BJ (cell line): ENCODE results near the gene CLVS2. TPM values are rescaled to one million over a fixed set of nuclear protein-coding genes. Genes with fewer than 3 reads are reported as not detected.

ENCODE experiments used
- CTCF ChIA-PET: fragments of 350-600 bp; formaldehyde crosslinking; extraction: SDS; loops from one replicate; lab custom pipeline; 2021; ENCODE audit warnings: antibody characterized with exemption, inconsistent platforms; lab: Yijun Ruan, JAX
- POLR2A ChIA-PET: fragments of 300-600 bp; sonication (Branson Sonifier 250); formaldehyde crosslinking; extraction: SDS; loops from one replicate; lab custom pipeline; 2021; ENCODE audit warnings: antibody characterized with exemption; lab: Charles Lee
- DNase-seq: peaks from one replicate; pipeline ENCODE4 v3.0.0-alpha.2; 2011; ENCODE audit warnings: low read depth
- H3K27me3 ChIP-seq: 2 replicates; pipeline ENCODE4 v1.6.0; 2011; ENCODE audit warnings: low read length; ENCODE audit not compliant: control insufficient read depth, insufficient read depth
- H3K36me3 ChIP-seq: 2 replicates; pipeline ENCODE4 v1.5.1; 2011; ENCODE audit warnings: low read length; ENCODE audit not compliant: control insufficient read depth, insufficient read depth
- H3K4me3 ChIP-seq: 2 replicates; pipeline ENCODE4 v1.5.1; 2011; ENCODE audit warnings: low read depth, mild to moderate bottlenecking, control low read depth, low read length
- polyA plus RNA-seq: library from polyadenylated mRNA; depleted of rRNA; stranded (reverse); fragments of >200 nt; gene quantifications from 2 replicates; pipeline ENCODE4 v1.2.3, GENCODE V29; 2011
- TF ChIP-seq, protein P1 (sequence below): IDR thresholded peaks from 2 replicates; pipeline ENCODE4 v1.5.1; 2011; ENCODE audit warnings: low read depth, mild to moderate bottlenecking, control low read depth, inconsistent platforms, low read length, moderate library complexity; ENCODE audit not compliant: insufficient read depth

CLVS2 gene
- polyA plus RNA-seq, 1 experiment: not detected

DNA sequence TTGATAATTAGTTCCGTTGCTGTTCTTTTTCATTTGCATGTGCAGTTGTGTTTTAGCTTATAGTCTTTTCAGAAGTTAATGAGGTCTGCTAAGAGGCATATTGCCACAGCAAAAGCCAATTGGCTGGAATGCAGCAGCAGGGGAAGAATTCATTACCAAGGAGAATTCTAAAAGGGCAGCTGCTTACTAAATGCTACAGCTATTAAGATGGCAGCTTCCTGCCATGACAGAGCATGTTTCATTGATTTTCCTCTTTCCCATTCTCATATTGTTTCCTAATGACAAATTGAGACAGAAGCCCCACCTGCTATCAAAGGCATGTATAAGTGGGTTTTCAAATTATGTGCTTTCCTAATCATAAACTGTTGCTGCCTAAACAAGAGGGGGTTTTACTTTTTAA lies 66.6 kb downstream of the CLVS2 start:
- ChIA-PET CTCF (no interaction called here), POLR2A (no interaction called here)
- Histone ChIP-seq H3K4me3 (no peak overlapping the region), H3K36me3 (no peaks in the 10 kb centered on the region), H3K27me3 (no peaks in the 10 kb centered on the region)
- DNase-seq: no peak
- TF ChIP-seq, protein P1, sequence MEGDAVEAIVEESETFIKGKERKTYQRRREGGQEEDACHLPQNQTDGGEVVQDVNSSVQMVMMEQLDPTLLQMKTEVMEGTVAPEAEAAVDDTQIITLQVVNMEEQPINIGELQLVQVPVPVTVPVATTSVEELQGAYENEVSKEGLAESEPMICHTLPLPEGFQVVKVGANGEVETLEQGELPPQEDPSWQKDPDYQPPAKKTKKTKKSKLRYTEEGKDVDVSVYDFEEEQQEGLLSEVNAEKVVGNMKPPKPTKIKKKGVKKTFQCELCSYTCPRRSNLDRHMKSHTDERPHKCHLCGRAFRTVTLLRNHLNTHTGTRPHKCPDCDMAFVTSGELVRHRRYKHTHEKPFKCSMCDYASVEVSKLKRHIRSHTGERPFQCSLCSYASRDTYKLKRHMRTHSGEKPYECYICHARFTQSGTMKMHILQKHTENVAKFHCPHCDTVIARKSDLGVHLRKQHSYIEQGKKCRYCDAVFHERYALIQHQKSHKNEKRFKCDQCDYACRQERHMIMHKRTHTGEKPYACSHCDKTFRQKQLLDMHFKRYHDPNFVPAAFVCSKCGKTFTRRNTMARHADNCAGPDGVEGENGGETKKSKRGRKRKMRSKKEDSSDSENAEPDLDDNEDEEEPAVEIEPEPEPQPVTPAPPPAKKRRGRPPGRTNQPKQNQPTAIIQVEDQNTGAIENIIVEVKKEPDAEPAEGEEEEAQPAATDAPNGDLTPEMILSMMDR: no peak

DNA sequence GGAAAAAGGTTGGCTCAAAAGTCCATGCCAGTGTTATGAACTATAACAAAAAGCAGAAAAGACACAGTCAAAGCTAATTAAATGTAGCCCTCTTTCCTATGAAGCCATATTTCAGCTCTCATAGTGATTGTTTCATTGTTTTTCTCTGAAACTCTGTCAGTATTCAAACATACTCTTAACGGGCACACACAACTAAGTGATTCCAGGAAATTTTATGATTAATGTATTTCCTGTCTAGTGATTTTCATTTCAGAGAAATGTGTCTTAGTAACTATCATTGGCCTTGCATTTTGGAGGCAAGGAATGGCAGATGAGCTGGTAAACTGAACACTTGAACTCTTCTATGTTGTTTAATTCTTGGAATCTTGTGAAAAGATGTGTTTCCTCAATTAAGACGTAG lies 68.0 kb downstream of the CLVS2 start:
- POLR2A ChIA-PET: no interaction called here
- Histone ChIP-seq H3K4me3 (no peak overlapping the region), H3K27me3 (no peaks in the 10 kb centered on the region), H3K36me3 (no peaks in the 10 kb centered on the region)
- CTCF ChIA-PET: no interaction called here
- TF ChIP-seq, protein P1: no peak
- DNase-seq: no peak

DNA sequence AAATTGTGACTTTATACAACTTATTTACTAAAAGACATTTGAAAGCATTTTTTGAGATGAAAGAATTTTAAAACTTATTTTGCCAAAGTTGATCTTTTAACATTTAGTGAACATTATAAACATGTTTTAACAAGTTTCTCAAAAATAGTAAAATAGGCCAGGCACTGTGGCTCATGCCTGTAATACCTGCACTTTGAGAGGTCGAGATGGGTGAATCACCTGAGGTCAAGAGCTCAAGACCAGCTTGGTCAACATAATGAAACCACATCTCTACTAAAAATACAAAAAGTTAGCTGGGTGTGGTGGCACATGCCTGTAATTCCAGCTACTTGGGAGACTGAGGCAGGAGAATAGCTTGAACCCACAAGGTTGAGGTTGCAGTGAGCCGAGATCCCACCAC lies 78.6 kb downstream of the CLVS2 start:
- no peaks in the 10 kb centered on the region for H3K27me3 ChIP-seq
- no peaks in the 10 kb centered on the region for H3K36me3 ChIP-seq
- POLR2A ChIA-PET: no interaction called here
- no peak overlapping the region for H3K4me3 ChIP-seq
- DNase-seq: no peak
- CTCF ChIA-PET: interaction anchor here (1.0 kb wide), 1 partner anchor 35 kb away, joined by 5 read pairs; no protein-coding TSS in a partner anchor
- TF ChIP-seq, protein P1: no peak

DNA sequence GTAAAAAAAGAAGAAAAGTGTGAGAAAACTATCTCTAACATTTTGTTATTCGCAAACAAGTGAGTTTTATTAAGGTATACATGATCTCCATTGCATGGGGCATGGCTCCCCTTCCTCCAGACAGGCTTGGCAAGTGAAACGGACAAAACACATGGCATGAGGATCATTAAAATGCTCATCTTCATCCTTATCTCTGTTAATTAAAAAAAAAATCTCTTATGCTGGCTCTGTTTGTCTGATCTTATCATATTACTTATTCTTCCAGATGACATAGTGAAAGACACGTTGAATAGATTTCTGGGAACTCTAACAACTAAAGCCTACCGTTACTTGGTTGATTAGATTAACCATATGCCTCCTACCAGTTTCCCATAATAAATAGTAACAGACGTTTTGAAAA lies 89.4 kb downstream of the CLVS2 start:
- DNase-seq: no peak
- CTCF ChIA-PET: no interaction called here
- Histone ChIP-seq H3K36me3 (no peaks in the 10 kb centered on the region), H3K4me3 (no peak overlapping the region), H3K27me3 (no peaks in the 10 kb centered on the region)
- POLR2A ChIA-PET: no interaction called here
- TF ChIP-seq, protein P1: no peak

DNA sequence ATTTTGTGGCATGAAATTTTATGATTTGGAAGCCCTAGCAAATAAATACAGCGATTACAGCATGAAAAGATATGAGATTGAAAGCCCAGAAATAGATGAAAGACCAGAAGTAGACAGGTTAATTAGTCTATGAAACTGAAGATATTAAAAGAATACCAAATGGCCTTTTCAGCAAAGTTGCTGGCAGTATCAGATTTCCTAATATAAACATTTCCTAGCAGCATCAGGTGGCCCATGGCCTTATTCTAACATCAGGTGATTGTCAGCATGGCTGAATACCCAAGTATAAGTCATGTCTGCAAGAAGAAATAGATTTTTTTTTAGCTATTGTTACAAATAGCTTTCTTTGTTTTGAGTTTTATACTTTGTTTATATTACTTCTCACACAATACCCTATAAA lies 93.2 kb downstream of the CLVS2 start:
- Histone ChIP-seq H3K4me3 (no peak overlapping the region), H3K36me3 (no peaks in the 10 kb centered on the region), H3K27me3 (no peaks in the 10 kb centered on the region)
- CTCF ChIA-PET: no interaction called here
- TF ChIP-seq, protein P1: no peak
- no peak for DNase-seq
- POLR2A ChIA-PET: no interaction called here
